Measurements from ENCODE around the gene RALGPS2. TPM values are rescaled to one million over a fixed set of nuclear protein-coding genes. Genes with fewer than 3 reads are reported as not detected.

Gene RALGPS2
- total and polyA plus RNA-seq, 2 experiments from 2014 or later, result 8.1 to 31.2 TPM

GRCh38 chr1:178934546-178934945 lies 209.5 kb downstream of the RALGPS2 start:
- Histone ChIP-seq H3K79me2 (replicated peaks; ENCODE audit: insufficient read depth) (no peaks in the 10 kb centered on the region), H3K4me3 (no peak overlapping the region), H3K27ac (ENCODE audit: low read depth) (no peak overlapping the region), H3K4me1 (ENCODE audit: insufficient read depth) (peaks cover 11% of the 10 kb centered on the region), H2AFZ (no peak overlapping the region), H3K4me2 (no peak overlapping the region), H3F3A (replicated peaks; ENCODE audit: low read depth) (no peaks in the 10 kb centered on the region), H3K27me3 (ENCODE audit: insufficient read depth) (no peaks in the 10 kb centered on the region), H3K9me2 (ENCODE audit: insufficient read depth) (no peaks in the 10 kb centered on the region; the same call in 1 of the 2 replicates), H4K20me1 (replicated peaks; ENCODE audit: insufficient read depth) (no peaks in the 10 kb centered on the region), H3K36me3 (ENCODE audit: insufficient read depth) (no peaks in the 10 kb centered on the region)
- ATAC-seq (no peak), DNase-seq (ENCODE audit: low spot score) (no peak)
- peaks cover 22% of the 10 kb centered on the region for H3K4me1 Mint-ChIP-seq
- H3K4me3 Mint-ChIP-seq, result no peak overlapping the region
- peaks cover 8% of the 10 kb centered on the region for H3K27me3 Mint-ChIP-seq (ENCODE audit: insufficient read depth, low read depth, poor library complexity)
- H3K27ac Mint-ChIP-seq, result no peak overlapping the region
- no peaks in the 10 kb centered on the region for H3K36me3 Mint-ChIP-seq (ENCODE audit: low read depth)
- no peaks in the 10 kb centered on the region for H3K9me3 Mint-ChIP-seq
- TF ChIP-seq ZNF114 (CRISPR knock-in tag; IDR thresholded peaks at IDR 0.05) (no peak), EZH2 (IDR thresholded peaks at IDR 0.05; ENCODE audit: low read depth, unreplicated experiment) (no peak), CTCF (conservative IDR thresholded peaks at IDR 0.05; ENCODE audit: low read depth in 2 of 2) (no peak)

GRCh38 chr1:178935610-178936009 lies 210.6 kb downstream of the RALGPS2 start:
- Mint-ChIP-seq H3K36me3 (ENCODE audit: low read depth) (no peaks in the 10 kb centered on the region), H3K9me3 (no peaks in the 10 kb centered on the region), H3K27me3 (ENCODE audit: insufficient read depth, low read depth, poor library complexity) (peaks cover 5% of the 10 kb centered on the region), H3K4me1 (peaks cover 14% of the 10 kb centered on the region), H3K27ac (no peak overlapping the region), H3K4me3 (no peak overlapping the region)
- no peak for ATAC-seq
- Histone ChIP-seq H3K27ac (ENCODE audit: low read depth) (no peak overlapping the region), H3K79me2 (replicated peaks; ENCODE audit: insufficient read depth) (no peaks in the 10 kb centered on the region), H4K20me1 (replicated peaks; ENCODE audit: insufficient read depth) (no peaks in the 10 kb centered on the region), H3K27me3 (ENCODE audit: insufficient read depth) (no peaks in the 10 kb centered on the region), H3K4me3 (no peak overlapping the region), H3F3A (replicated peaks; ENCODE audit: low read depth) (no peaks in the 10 kb centered on the region), H2AFZ (no peak overlapping the region), H3K4me1 (ENCODE audit: insufficient read depth) (peaks cover 3% of the 10 kb centered on the region), H3K9me2 (ENCODE audit: insufficient read depth) (no peaks in the 10 kb centered on the region; the same call in 1 of the 2 replicates), H3K36me3 (ENCODE audit: insufficient read depth) (no peaks in the 10 kb centered on the region), H3K4me2 (no peak overlapping the region)
- DNase-seq (ENCODE audit: low spot score), result no peak
- no peak for TF ChIP-seq ZNF462 (CRISPR knock-in tag; IDR thresholded peaks at IDR 0.05)
- TF ChIP-seq EZH2phosphoT487 (IDR thresholded peaks at IDR 0.05; ENCODE audit: unreplicated experiment), result no peak
- no peak for TF ChIP-seq EZH2 (IDR thresholded peaks at IDR 0.05; ENCODE audit: low read depth, unreplicated experiment)
- TF ChIP-seq REST (IDR thresholded peaks at IDR 0.05; ENCODE audit: unreplicated experiment), result no peak
- no peak for TF ChIP-seq POLR2AphosphoS5 (IDR thresholded peaks at IDR 0.05; ENCODE audit: low read depth)
- no peak for TF ChIP-seq JUNB (IDR thresholded peaks at IDR 0.05; ENCODE audit: unreplicated experiment)
- no peak for TF ChIP-seq STAT1 (IDR thresholded peaks at IDR 0.05; ENCODE audit: unreplicated experiment)
- TF ChIP-seq ETS1 (IDR thresholded peaks at IDR 0.05), result no peak

All from GM23338 (cell line).